K562 (cell line): Measurements from ENCODE around the gene BBLN. TPM values are rescaled to one million over a fixed set of nuclear protein-coding genes. Genes with fewer than 3 reads are reported as not detected.

Experiments
- ATAC-seq: fragments of 200-7000 bp; cut with Tn5 transposase; 3 replicates; pipeline ENCODE4 v1.9.1; 2020; ENCODE audit warnings: moderate library complexity
- BruUV-seq: library from RNA; stranded (reverse); fragments of 400-500 nt; replicated peaks from 2 replicates; lab custom pipeline; 2021; lab: Mats Ljungman, UMichigan
- CTCF ChIA-PET: fragments of 300-600 bp; formaldehyde crosslinking; extraction: SDS; loops from one replicate; lab custom pipeline; 2021; ENCODE audit warnings: low intra/inter-chr PET ratio; lab: Yijun Ruan, JAX
- POLR2A ChIA-PET: fragments of 300-600, 350-650 bp; sonication (Branson Sonifier 250); formaldehyde crosslinking; extraction: SDS; loops from one replicate; lab custom pipeline; 2021; ENCODE audit warnings: antibody characterized with exemption, inconsistent platforms; lab: Yijun Ruan, JAX
- DNase-seq, 4 experiments: peaks; one replicate each; pipeline versions ENCODE4 v3.0.0 to v3.0.0-alpha.2; 2011 to 2018; ENCODE audit warnings: low spot score in 3 of 4, mixed read lengths in 3 of 4; ENCODE audit errors: extremely low read depth in 1 of 4
- FAIRE-seq: peaks from 2 replicates; lab custom pipeline; 2011; peaks lifted over from hg19 to GRCh38; lab: Jason Lieb, UNC
- H2AFZ ChIP-seq: 2 replicates; pipeline ENCODE4 v1.6.0; 2011; ENCODE audit warnings: low read depth, low read length, control low read depth, inconsistent platforms
- H3K27ac ChIP-seq: fragments of 200-600 bp; 3 replicates; pipeline ENCODE4 v1.8.0; 2011; ENCODE audit warnings: low read depth, mild to moderate bottlenecking, control low read depth, inconsistent platforms, low read length, moderate library complexity, mixed read lengths; ENCODE audit errors: extremely low read depth
- H3K27me3 ChIP-seq, 2 experiments: fragments of 300-600 bp in 1 of 2; 2 replicates in 1 of 2; 3 replicates in 1 of 2; pipeline versions ENCODE4 v1.6.0 to v1.8.0; 2011; ENCODE audit warnings: inconsistent platforms in 2 of 2, low read length in 2 of 2, mild to moderate bottlenecking in 1 of 2, mixed read lengths in 1 of 2, moderate library complexity in 1 of 2; ENCODE audit not compliant: control insufficient read depth in 2 of 2, insufficient read depth in 2 of 2
- H3K36me3 ChIP-seq: fragments of 300-600 bp; 3 replicates; pipeline ENCODE4 v1.8.0; 2011; ENCODE audit warnings: mild to moderate bottlenecking, low read length, inconsistent platforms; ENCODE audit not compliant: control insufficient read depth, insufficient read depth
- H3K4me1 ChIP-seq, 2 experiments: fragments of 200-600 bp in 1 of 2; replicated peaks in 1 of 2; 2 replicates in 1 of 2; 3 replicates in 1 of 2; pipeline versions ENCODE4 v1.5.1 to v1.8.0; 2011; ENCODE audit warnings: inconsistent platforms in 2 of 2, low read length in 2 of 2, mild to moderate bottlenecking in 1 of 2, mixed read lengths in 1 of 2, moderate library complexity in 1 of 2; ENCODE audit not compliant: control insufficient read depth in 2 of 2, insufficient read depth in 2 of 2
- H3K4me2 ChIP-seq: 2 replicates; pipeline ENCODE4 v1.6.1; 2011; ENCODE audit warnings: low read length, control low read depth, inconsistent platforms, mixed read lengths; ENCODE audit not compliant: insufficient read depth
- H3K4me3 ChIP-seq: fragments of 200-600 bp; sonication (generic), shearing (Covaris generic); 2 replicates; pipeline ENCODE4 v1.5.1; 2016; ENCODE audit warnings: control low read depth, inconsistent platforms
- H3K79me2 ChIP-seq: fragments of 200-600 bp; 3 replicates; pipeline ENCODE4 v1.8.0; 2011; ENCODE audit warnings: low read length, inconsistent platforms; ENCODE audit not compliant: control insufficient read depth, insufficient read depth
- H3K9ac ChIP-seq, 2 experiments: 2 replicates each; pipeline versions ENCODE4 v1.6.0 to v1.6.1; 2011; ENCODE audit warnings: low read depth in 2 of 2, low read length in 2 of 2, control low read depth in 1 of 2, inconsistent platforms in 1 of 2, mild to moderate bottlenecking in 1 of 2, mixed read lengths in 1 of 2; ENCODE audit not compliant: insufficient read depth in 1 of 2
- H3K9me1 ChIP-seq: one replicate; pipeline ENCODE4 v1.6.0; 2011; ENCODE audit warnings: inconsistent platforms, mild to moderate bottlenecking, low read length, moderate library complexity; ENCODE audit not compliant: control insufficient read depth, insufficient read depth
- H3K9me3 ChIP-seq: replicated peaks from 2 replicates; pipeline ENCODE4 v1.5.1; 2011; ENCODE audit warnings: low read depth, low read length, inconsistent platforms; ENCODE audit not compliant: control insufficient read depth, insufficient read depth
- H4K20me1 ChIP-seq: replicated peaks from 2 replicates; pipeline ENCODE4 v1.6.1; 2011; ENCODE audit warnings: low read length, inconsistent platforms, mixed read lengths; ENCODE audit not compliant: control insufficient read depth, insufficient read depth
- CBX5 ChIP-seq: IDR thresholded peaks from 2 replicates; pipeline ENCODE4 v1.6.1; 2014; ENCODE audit warnings: low read depth, borderline replicate concordance
- CREB3 ChIP-seq: fragments of 450-650 bp; conservative IDR thresholded peaks from 2 replicates; pipeline ENCODE4 v1.6.1; 2016; ENCODE audit warnings: missing genetic modification characterization, low read depth, mild to moderate bottlenecking, missing compliant biosample characterization, moderate library complexity
- CTBP1 ChIP-seq: fragments of 450-650 bp; IDR thresholded peaks from 2 replicates; pipeline ENCODE4 v1.6.1; 2016; ENCODE audit warnings: borderline replicate concordance
- ELF4 ChIP-seq: fragments of 450-650 bp; formaldehyde crosslinking; IDR thresholded peaks from 2 replicates; pipeline ENCODE4 v1.4.0; 2022; ENCODE audit warnings: missing genetic modification characterization
- GABPA ChIP-seq: fragments of 200-800 bp; sonication (Bioruptor generic); conservative IDR thresholded peaks from 2 replicates; pipeline ENCODE4 v1.6.1; 2016; ENCODE audit warnings: low read depth, missing genetic modification characterization, missing compliant biosample characterization
- JUNB ChIP-seq: fragments of 450-650 bp; formaldehyde crosslinking; conservative IDR thresholded peaks from 2 replicates; pipeline ENCODE4 v1.4.0; 2020; ENCODE audit warnings: mild to moderate bottlenecking
- TAL1 ChIP-seq: fragments of 450-650 bp; IDR thresholded peaks from 2 replicates; pipeline ENCODE4 v1.6.1; 2016; ENCODE audit warnings: mild to moderate bottlenecking
- ZBTB12 ChIP-seq: fragments of 250-450 bp; sonication (Bioruptor Pico); IDR thresholded peaks from 2 replicates; pipeline ENCODE4 v1.4.0; 2020
- ZNF224 ChIP-seq: sonication (generic); formaldehyde crosslinking; IDR thresholded peaks from 2 replicates; pipeline ENCODE4 v1.8.0; 2022; ENCODE audit warnings: mild to moderate bottlenecking, missing genetic modification reagents
- WGBS: fragments of 100-300 bp; shearing (Covaris generic); methylation state at CpG from one replicate; pipeline ENCODE4 v1.1.6; 2016; ENCODE audit warnings: low coverage, mixed read lengths; ENCODE audit not compliant: insufficient coverage; ENCODE audit errors: missing lambda C conversion rate; 5-methylcytosine and 5-hydroxymethylcytosine counted together
- in situ Hi-C: fragments of 300-500 bp; cut with MboI; formaldehyde crosslinking; loops from 4 replicates; pipeline ENCODE4 v1.15.0; 2018; ENCODE audit warnings: inconsistent platforms, mixed read lengths
- intact Hi-C: fragments of 100-400 bp; cut with micrococcal nuclease; formaldehyde crosslinking; loops from 2 replicates; pipeline ENCODE4 v1.14.2; 2022
- polyA plus RNA-seq, 8 experiments: library from polyadenylated mRNA; depleted of rRNA in 4 of 8; stranded (reverse) in 5 of 8; unstranded in 3 of 8; fragments of >200 nt; fragmentation: Nextera tagmentation in 2 of 8; fragmentation: Illumina TruSeq in 1 of 8; extraction: Ambion mirVana in 2 of 8; extraction: Trizol in 1 of 8; gene quantifications; 2 replicates each; pipeline versions ENCODE4 v1.2.1 to v1.2.3, GENCODE V29; 2011 to 2014; ENCODE audit warnings: inconsistent platforms in 1 of 8, missing spikeins in 1 of 8
- total RNA-seq, 7 experiments: library from RNA; depleted of rRNA in 6 of 7; stranded (reverse); fragments of >200 nt in 6 of 7; fragmentation: Illumina TruSeq in 2 of 7; extraction: Trizol in 2 of 7; gene quantifications; 2 replicates each; pipeline versions ENCODE4 v1.2.1 to v1.2.3, GENCODE V29; 2011 to 2021; ENCODE audit warnings: low replicate concordance in 1 of 7

BBLN gene
- total and polyA plus RNA-seq, 9 of the 15 experiments (the other 6 are each of a cell fraction or from before 2014, with no cell fraction given) = 4.2 to 331 (median 87.1) TPM

- ChIA-PET POLR2A (interaction anchor here (0.6 to 1.3 kb wide), 3 partner anchors 14 to 110 kb away, joined by 3 read pairs; no protein-coding TSS in a partner anchor), CTCF (no interaction called here)
- no peak for TF ChIP-seq CTBP1
- peak; percentile 38; the same call in 1 of the 2 replicates for TF ChIP-seq GABPA
- TF ChIP-seq TAL1 = no peak
- no peak for TF ChIP-seq JUNB (CRISPR knock-in tag)
- TF ChIP-seq ZNF224 = 0 out of 2 replicates have a peak, but pooled peaks have one; percentile 55
- no peak for TF ChIP-seq CBX5
- no peak for TF ChIP-seq ELF4 (CRISPR knock-in tag)
- in situ Hi-C loops = no loop called here
- Histone ChIP-seq H3K36me3 (no peaks in the 10 kb centered on the region), H3K9me1 (no peaks in the 10 kb centered on the region), H3K27ac (no peak overlapping the region), H4K20me1 (no peaks in the 10 kb centered on the region), H3K27me3 (no peaks in the 10 kb centered on the region), H3K9ac (peak overlapping the region in 1 of 2 experiments; percentile 50; a peak in 1 of 4 replicates), H2AFZ (peak overlapping the region; percentile 51; the same call in 1 of the 2 replicates), H3K4me3 (no peak overlapping the region), H3K4me1 (peaks cover 23 to 45% of the 10 kb centered on the region in 2 experiments), H3K79me2 (no peaks in the 10 kb centered on the region), H3K4me2 (no peak overlapping the region), H3K9me3 (no peaks in the 10 kb centered on the region)
- FAIRE-seq = peak; percentile 74
- intact Hi-C loops = no loop called here
- DNase-seq = no peak
- WGBS = 55% methylated on average over 4 of the region's 4 CpGs
- ATAC-seq = peak; percentile 37
- no TSS peak for BruUV-seq
Observed at GRCh38 chr9:128142061-128142460, 18.0 kb upstream of the BBLN start.

- no peaks in the 10 kb centered on the region for H3K9me1 ChIP-seq
- no peaks in the 10 kb centered on the region for H3K9me3 ChIP-seq
- ATAC-seq (no peak), FAIRE-seq (no peak), DNase-seq (no peak)
- CTCF ChIA-PET = no interaction called here
- H3K27ac ChIP-seq = no peak overlapping the region
- no peak overlapping the region for H3K4me3 ChIP-seq
- no peak overlapping the region for H2AFZ ChIP-seq
- H3K4me2 ChIP-seq = no peak overlapping the region
- in situ Hi-C loops (no loop called here), intact Hi-C loops (no loop called here)
- WGBS = 70% methylated on average over 2 of the region's 2 CpGs
- H3K9ac ChIP-seq = no peak overlapping the region
- peaks cover 17 to 40% of the 10 kb centered on the region in 2 experiments for H3K4me1 ChIP-seq
- TF ChIP-seq CREB3 (tag) = no peak
- no peak for TF ChIP-seq ZBTB12
- no peaks in the 10 kb centered on the region for H4K20me1 ChIP-seq
- H3K36me3 ChIP-seq = no peaks in the 10 kb centered on the region
- H3K27me3 ChIP-seq = no peaks in the 10 kb centered on the region
- no TSS peak for BruUV-seq
- POLR2A ChIA-PET = interaction anchor here (0.8 to 1.5 kb wide), 4 partner anchors 10 to 37 kb away, joined by 3 to 4 read pairs (median 4); no protein-coding TSS in a partner anchor
- H3K79me2 ChIP-seq = no peaks in the 10 kb centered on the region
Observed at GRCh38 chr9:128142596-128142995, 17.5 kb upstream of the BBLN start.
